NCI-H446 (cell line): ENCODE results near the gene ANKRD65.
"Not testable (repeated sequence)": the region's sequence is repeated elsewhere in the genome, so short reads cannot be mapped to it uniquely, and the experiment has no call there.

Source experiments
- DNase-seq, 2 experiments: peaks; one replicate each; lab custom pipeline; 2025; lab: John Stamatoyannopoulos, UW

Gene ANKRD65

DNA sequence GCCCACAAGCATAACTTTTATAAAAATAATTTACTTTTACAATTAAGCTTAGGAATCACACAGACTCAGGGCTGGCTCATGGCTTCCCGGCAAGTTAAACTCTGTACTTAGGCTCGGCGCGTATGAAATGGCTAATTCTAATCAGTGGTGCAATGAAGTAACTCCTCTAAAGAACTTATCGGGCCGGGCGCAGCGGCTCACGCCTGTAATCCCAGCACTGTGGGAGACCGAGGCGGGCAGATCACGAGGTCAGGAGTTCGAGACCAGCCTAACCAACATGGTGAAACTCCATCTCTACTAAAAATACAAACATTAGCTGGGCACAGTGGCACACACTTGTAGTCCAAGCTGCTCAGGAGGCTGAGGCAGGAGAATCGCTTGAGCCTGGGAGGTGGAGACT lies 51.0 kb downstream of the ANKRD65 start:
- DNase-seq = not testable (repeated sequence)
